HUDEP-2 (cell line): ENCODE results near the gene TEX101.
"Not testable (repeated sequence)": the region's sequence is repeated elsewhere in the genome, so short reads cannot be mapped to it uniquely, and the experiment has no call there.

ENCODE experiments used
- DNase-seq, 76 experiments: peaks; one replicate each; lab custom pipeline; 2025; ENCODE audit not compliant: unreplicated experiment in 76 of 76; lab: John Stamatoyannopoulos, UW

TEX101 gene

DNA sequence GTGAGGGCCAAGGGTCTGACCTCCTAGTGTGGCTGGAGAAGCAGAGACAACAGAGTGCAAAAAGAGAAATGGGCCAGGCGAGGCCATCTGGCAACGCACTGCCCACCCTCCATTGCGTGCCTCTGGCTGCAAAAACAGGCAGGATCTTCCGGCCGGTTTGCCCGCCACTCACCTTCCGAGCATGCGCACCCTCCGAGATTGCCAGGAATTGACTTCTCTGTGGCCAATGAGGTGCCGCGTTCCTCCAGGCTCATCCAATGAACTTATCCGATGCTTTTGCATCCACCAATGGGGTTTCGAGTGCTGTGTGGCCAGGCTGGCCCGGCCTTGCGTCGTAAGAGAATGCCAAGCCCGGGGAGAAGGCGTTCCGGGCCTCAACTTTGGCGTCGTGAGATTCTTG is at the start of gene TEX101:
TSS of gene TEX101 (plus strand) at position 337 of the 400 bp plus-strand sequence. CDS start 1,030 bp downstream, outside the sequence.
- no peak for DNase-seq

GRCh38 chr19:43365677-43366076 is 49.0 kb upstream of the TEX101 start:
- DNase-seq = not testable (repeated sequence)

DNA sequence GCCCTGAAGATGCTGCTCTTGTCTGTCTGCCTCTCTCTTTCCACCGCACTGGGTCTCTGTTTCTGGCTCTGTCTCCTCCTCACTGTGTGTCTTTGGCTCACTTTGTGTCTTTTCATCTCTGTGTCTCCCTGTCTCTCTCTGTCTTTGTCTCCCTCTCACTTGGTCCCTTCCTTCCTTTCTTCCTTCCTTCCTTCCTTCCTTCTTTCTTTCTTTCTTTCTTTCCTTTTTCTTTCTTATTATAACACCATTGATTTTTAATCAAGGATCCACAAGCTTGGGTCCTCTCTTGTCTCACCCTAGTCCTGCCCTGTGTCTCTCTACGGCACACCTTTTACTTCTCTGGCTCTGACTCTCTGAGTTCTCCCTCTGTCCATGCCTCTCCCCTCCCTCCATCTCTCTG is 46.9 kb upstream of the TEX101 start:
- DNase-seq = no peak

DNA sequence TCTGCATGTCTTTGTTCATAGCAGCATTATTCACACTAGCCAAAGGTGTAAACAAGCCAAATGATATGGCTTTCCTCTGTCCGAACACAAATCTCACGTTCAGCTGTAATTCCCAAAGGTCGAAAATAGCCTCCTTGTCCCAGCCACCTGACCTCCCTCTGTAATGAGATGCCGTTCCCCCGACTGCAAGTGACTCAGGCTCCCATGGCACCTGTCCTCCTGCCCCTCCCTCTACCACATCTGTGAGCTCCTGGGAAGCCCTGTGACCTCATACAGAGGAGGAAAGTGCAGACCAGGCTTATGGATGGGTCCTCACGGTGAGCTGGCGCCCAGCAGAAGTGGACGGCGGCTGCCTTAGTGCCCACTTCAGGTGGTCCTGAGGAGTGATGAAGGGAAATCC is 45.8 kb upstream of the TEX101 start:
- not testable (repeated sequence) for DNase-seq

GRCh38 chr19:43371909-43372308 is 42.8 kb upstream of the TEX101 start:
- DNase-seq = no peak

GRCh38 chr19:43372462-43372861 is 42.2 kb upstream of the TEX101 start:
- DNase-seq = no peak

DNA sequence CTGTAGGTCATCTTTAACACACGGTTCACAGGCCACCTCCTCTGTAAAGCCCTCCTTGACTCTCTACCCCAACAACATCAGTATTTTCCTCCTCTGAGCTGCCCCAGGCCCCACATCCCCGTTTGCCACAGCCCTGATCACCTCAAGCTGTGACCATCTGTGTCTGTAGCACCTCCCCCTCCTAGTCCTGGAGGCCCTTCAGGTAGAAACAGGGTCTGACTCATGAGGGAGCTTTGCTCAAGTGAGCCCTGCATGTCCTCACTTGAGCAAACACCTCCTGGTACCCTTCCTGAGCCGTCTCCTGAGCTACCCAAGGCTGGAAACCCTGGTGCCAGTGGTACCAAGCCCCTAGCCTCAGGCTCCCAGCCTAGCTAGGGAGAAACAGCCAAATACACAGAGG is 37.1 kb upstream of the TEX101 start:
- DNase-seq = not testable (repeated sequence)

DNA sequence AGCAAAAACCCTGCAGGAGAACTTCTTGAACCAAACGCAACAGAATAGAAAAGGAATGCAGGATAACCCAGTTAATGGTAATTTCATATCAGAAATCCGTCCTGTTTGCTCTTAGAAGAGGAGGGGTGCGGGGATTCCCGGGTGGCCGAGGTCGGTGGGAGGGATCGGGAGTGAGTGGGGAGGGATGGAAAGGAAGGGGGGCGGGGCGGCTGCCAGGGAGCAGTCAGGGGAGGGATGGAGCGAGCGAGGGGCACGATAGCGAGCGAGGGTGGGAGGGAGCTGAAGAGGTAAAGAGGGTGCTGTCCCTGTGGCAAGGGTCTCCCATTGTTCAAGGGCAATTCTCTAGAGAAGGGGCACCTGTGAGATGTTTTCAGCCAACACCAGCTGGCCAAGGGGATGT is 34.7 kb upstream of the TEX101 start:
- DNase-seq = no peak

GRCh38 chr19:43380771-43381386 is 33.8 kb upstream of the TEX101 start:
- no peak for DNase-seq

- not testable (repeated sequence) for DNase-seq
Observed at GRCh38 chr19:43382586-43383216, 32.0 kb upstream of the TEX101 start.

DNA sequence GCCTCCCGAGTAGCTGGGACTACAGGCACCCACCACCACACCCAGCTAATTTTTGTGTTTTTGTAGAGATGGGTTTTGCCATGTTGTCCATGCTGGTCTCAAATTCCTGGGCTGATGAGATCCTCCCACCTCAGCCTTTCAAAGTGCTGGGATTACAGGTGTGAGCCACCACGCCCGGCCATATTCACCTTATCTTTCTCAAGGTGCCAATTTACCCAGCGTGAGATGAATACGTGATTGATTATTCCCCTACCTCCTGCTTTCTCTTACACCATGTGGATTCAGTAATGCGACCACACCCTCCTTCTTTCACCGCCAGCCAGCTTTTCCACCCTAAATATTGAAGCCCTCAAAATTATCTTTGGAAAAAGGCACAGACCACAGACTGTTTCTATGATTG is 31.4 kb upstream of the TEX101 start:
- DNase-seq = not testable (repeated sequence)

DNA sequence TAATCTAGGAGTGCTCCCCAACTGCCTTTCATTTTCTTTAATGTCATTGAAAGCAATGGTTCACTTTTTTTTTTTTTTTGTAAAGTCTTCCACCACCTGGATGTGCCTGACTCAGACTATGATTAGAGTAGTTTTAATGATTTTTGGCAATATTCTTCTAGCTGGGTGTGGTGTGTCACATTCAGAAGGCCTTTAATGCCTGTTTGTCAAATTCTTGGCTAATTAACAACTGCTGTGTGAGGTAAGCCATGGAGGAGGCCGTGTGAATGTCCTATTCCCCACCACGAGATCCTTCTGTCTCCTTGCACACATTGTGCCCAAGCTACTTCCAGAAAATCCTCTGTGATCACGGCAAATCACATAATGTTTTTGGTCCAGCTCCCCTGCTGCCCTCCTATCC is 30.9 kb upstream of the TEX101 start:
- not testable (repeated sequence) for DNase-seq

DNA sequence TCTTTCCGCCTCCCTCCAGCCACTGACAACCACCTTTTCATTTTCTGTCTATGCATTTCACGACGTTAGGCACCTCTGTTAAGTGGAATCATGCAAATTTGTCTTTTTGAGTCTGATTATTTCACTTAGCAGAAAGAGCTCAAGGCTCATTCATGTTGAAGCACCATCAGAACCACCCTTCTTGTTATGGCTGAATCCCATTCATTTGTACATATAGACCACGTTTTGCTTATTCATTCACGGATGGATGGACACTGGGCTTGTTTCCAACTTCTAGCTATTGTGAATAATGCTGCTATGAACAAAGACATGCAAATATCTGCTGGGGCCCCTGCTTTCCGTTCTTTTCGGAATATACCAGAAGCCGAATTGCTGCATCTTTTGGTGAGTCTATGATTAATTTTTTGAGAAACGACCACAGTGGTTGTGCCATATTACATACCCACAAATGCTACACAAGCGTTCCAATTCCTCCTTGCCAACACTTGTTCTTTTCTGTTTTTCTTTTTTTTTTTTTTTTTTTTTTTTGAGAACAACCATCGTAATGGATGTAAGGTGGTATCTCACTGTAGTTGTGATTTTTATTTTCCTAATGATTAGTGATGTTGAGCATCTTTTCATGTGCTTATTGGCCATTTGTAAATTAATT is 23.7 kb upstream of the TEX101 start:
- DNase-seq = not testable (repeated sequence)

GRCh38 chr19:43391552-43391935 is 23.1 kb upstream of the TEX101 start:
- not testable (repeated sequence) for DNase-seq

DNA sequence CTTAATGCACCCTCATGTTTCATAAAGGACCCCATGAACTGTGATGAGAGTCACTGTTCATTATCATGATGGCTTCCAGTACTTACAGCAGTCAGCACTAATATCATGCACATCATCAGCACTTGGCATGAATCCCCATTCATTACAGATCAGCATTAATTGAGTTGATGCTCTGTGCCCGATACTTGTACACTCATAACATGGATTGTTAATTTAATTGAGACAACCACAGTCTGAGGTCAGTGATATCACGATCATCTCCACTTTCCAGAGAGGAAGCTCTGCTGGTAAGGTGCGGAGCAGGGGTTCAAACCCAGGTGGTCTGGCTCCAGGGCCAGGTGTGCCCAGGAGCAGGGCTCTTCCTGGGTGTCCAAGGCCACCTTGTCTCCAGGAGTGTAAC is 21.2 kb upstream of the TEX101 start:
- DNase-seq = not testable (repeated sequence)

DNA sequence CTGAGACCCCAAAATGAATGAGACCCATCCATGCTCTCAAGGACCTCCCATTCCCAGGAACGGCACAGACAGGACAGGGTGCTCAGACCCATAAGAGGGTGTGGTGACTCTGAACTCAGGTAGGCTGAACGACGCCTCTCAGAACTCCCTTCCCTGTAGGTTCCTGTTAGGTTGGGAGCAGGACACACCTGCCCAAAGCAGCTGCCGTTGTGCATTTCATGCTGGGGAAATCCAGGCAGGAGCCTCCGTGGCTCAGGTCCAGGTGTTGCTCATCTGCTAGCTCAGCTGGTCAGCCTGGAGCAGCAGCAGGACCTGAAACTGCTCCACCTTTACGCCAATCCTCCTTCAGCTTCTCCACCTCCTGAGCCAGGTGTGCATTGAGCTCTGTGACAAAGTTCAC is 19.1 kb upstream of the TEX101 start:
- DNase-seq = no peak

GRCh38 chr19:43406297-43406696 is 8.4 kb upstream of the TEX101 start:
- no peak for DNase-seq

- no peak for DNase-seq
Observed at GRCh38 chr19:43407416-43408005, 7.2 kb upstream of the TEX101 start.

GRCh38 chr19:43408043-43408442 is 6.6 kb upstream of the TEX101 start:
- no peak for DNase-seq

GRCh38 chr19:43409415-43409814 is 5.3 kb upstream of the TEX101 start:
- no peak for DNase-seq

- DNase-seq = no peak
Observed at GRCh38 chr19:43412441-43412840, 2.2 kb upstream of the TEX101 start.
